NB4 (cell line): Measurements from ENCODE around the gene ARID1B.
A peak's percentile ranks its signal among the peaks of the same experiment; 100 is the strongest.

Source experiments
- DNase-seq: peaks from one replicate; pipeline ENCODE4 v3.0.0; 2010; ENCODE audit warnings: low read depth
- H3K4me3 ChIP-seq: one replicate; pipeline ENCODE4 v1.5.1; 2011; ENCODE audit warnings: mild to moderate bottlenecking, low read depth, low read length, moderate library complexity
- MYC ChIP-seq: IDR thresholded peaks from 2 replicates; pipeline ENCODE4 v1.6.1; 2011; ENCODE audit warnings: low read depth, low read length
- POLR2A ChIP-seq: IDR thresholded peaks from 2 replicates; pipeline ENCODE4 v1.6.1; 2011; ENCODE audit warnings: mild to moderate bottlenecking; ENCODE audit not compliant: insufficient read length; ENCODE audit errors: extremely low read depth
- TF ChIP-seq, protein P1 (sequence below): IDR thresholded peaks from one replicate; pipeline ENCODE4 v1.5.1; 2012; ENCODE audit warnings: low read depth, low read length
- TF ChIP-seq, protein P2 (sequence below): IDR thresholded peaks from 2 replicates; pipeline ENCODE4 v1.6.1; 2011; ENCODE audit warnings: low read depth, low read length

ARID1B gene

DNA sequence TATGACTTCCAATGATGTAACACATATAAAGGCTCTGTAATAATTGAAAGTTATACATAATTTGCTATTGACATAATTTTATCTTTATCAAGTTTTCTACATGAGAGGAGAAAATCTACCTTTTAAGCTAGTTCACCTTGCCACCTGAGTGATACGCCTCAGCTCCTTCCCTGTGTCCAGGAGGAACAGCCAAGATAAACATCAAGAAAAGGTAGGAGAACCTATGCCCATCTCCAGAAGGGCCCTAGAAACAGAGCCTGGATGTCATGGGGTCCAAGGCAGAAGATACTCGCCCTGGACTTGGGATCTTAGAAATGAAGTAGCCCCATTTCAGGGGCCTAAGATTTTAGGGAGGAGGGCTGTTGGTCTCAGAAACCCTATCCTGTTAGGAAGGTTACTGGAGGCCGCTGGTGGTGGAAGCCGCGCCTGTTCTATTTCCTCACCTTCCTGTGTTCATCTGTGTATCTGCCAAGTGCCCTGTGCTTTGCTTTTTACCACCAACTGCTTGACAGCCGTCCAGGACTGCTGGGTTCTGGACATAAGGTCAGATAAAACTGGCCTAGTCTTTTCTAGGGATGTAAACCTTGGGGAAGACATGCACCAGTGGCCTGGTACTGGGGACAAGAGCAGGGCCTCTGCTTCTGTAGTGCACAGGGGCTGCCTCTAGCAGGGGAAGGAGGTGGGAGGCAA is 178.5 kb downstream of the ARID1B start:
- TF ChIP-seq, protein P1, sequence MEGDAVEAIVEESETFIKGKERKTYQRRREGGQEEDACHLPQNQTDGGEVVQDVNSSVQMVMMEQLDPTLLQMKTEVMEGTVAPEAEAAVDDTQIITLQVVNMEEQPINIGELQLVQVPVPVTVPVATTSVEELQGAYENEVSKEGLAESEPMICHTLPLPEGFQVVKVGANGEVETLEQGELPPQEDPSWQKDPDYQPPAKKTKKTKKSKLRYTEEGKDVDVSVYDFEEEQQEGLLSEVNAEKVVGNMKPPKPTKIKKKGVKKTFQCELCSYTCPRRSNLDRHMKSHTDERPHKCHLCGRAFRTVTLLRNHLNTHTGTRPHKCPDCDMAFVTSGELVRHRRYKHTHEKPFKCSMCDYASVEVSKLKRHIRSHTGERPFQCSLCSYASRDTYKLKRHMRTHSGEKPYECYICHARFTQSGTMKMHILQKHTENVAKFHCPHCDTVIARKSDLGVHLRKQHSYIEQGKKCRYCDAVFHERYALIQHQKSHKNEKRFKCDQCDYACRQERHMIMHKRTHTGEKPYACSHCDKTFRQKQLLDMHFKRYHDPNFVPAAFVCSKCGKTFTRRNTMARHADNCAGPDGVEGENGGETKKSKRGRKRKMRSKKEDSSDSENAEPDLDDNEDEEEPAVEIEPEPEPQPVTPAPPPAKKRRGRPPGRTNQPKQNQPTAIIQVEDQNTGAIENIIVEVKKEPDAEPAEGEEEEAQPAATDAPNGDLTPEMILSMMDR = no peak
- TF ChIP-seq POLR2A = no peak
- no peak overlapping the region for H3K4me3 ChIP-seq
- DNase-seq = peak; percentile 30

DNA sequence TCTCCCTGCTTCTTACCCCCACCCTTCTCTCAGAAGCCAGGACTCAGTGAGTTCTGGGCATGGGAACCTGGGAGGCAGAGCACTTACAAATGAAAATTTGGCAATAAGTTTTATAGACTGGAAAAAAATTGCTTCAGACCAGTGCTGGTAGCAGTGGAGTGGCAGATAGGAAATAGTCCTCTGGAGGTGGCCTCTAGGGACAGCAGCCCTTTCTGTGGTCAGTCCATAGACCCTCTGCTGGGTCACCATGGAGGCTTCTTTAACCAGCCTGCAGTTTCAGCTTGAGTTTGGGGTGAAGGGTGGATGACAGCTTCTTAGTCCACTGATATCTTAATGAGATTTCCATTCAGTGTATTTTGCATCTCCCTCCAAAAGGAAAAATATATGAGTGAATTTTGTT is 179.1 kb downstream of the ARID1B start:
- H3K4me3 ChIP-seq = no peak overlapping the region
- TF ChIP-seq, protein P2, sequence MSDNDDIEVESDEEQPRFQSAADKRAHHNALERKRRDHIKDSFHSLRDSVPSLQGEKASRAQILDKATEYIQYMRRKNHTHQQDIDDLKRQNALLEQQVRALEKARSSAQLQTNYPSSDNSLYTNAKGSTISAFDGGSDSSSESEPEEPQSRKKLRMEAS = no peak
- TF ChIP-seq, protein P1 = no peak
- no peak for TF ChIP-seq POLR2A
- TF ChIP-seq MYC = no peak
- DNase-seq = peak; percentile 60

DNA sequence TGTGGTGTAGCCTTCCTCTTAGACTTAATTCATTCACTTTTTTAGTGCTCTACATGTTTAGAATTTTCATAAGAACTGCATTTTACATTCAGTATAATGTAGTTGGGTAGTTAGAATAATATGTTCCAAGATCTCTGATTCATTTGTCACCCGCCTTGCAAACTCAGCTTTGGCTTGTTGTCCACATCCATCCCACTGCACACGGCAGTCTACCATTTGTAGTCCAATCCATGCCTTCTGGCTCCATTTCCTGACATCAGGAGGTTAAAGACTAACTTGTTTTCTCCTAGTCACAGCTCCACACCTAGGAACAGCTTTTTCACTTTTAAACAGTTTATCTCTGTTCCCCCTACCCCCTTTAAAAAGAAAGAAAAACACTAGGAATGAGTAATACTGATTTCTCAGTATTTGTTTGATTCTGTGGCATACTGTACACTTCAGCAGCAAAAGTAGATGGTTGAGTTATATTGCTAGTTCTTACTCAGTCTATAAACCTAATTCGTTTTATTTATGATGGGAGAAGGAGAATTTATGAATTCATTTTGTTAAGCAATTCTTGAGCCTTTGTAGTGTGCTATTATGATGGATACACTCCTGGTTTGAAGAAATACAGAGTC is 180.9 kb downstream of the ARID1B start:
- no peak for DNase-seq
- H3K4me3 ChIP-seq = no peak overlapping the region
- TF ChIP-seq, protein P1 = no peak
- TF ChIP-seq MYC = no peak
- TF ChIP-seq POLR2A = no peak
- TF ChIP-seq, protein P2 = no peak

DNA sequence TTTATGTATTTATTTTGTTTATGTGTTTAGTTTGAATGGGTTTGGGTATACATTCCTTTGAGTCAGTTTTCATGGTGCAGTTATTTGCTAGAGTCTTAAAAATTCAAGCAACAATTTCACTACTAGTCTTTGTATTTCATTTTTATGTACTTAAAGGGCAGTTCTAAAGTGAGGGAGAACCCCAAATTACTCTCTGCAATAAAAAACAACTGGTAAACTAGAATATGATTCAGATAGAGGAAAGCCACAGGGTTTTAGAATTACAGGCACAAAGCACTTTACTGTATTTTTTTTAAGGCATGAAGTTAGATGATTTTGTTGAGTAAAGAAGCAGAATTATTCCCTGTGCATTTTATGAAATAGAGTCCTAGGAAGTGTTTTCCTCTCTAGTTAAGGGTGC is 183.3 kb downstream of the ARID1B start:
- no peak for TF ChIP-seq POLR2A
- no peak for TF ChIP-seq MYC
- TF ChIP-seq, protein P2 = no peak
- TF ChIP-seq, protein P1 = no peak
- no peak overlapping the region for H3K4me3 ChIP-seq
- no peak for DNase-seq

DNA sequence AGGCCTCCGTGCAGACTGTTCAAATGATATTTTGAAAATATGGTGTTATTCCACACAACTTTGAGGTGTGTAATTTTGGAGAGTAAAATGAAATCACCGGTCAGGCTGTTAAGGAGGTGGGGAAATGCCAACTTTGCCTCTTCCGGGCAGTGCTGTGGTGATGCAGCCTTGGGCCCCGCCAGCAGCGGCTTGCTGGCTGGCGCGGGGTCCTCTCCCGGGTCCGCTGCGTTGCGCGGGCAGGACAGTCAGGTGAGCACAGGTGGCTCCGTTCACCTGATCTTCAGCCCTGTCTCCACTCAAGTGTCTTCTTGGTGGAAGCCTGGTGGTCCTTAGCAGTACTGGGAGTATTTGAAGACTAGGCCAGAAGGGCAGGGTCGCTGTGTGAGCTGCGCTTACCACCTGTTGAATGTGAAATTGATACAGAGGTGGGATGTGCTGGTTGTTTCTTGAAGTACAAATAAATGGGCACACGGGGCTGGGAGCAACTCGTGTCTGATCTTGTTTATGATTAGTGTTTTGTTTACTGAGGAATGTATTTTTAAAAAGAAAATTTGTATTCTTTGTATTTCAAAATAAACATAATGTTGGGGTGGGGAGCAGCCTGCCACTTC is 184.2 kb downstream of the ARID1B start:
- no peak for TF ChIP-seq MYC
- no peak for TF ChIP-seq POLR2A
- TF ChIP-seq, protein P1 = no peak
- TF ChIP-seq, protein P2 = no peak
- no peak overlapping the region for H3K4me3 ChIP-seq
- DNase-seq = no peak
